ENCODE measurements around the gene IDH3G. TPM values are rescaled to one million over a fixed set of nuclear protein-coding genes. Genes with fewer than 3 reads are reported as not detected.

The IDH3G gene
- total and polyA plus RNA-seq, 2 of the 8 experiments (the other 6 are each of a cell fraction or from before 2014, with no cell fraction given): 39.4 to 66.7 TPM

DNA sequence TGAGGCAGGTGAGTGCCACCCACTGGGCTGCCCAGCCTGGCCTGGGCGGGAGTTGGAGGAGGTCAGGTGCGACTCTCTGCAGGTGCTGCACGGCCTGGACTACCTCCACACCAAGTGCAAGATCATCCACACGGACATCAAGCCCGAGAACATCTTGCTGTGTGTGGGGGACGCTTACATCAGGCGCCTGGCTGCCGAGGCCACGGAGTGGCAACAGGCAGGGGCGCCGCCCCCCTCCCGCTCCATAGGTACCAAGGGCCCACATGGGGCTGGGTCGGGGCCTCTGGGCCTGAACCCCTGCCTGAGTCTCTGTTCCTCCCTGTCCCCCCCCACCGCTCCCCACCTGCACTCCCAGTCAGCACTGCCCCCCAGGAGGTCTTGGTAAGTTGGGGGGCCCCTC lies 11.3 kb downstream of the IDH3G start:
- no peak overlapping the region for H3K23ac ChIP-seq (ENCODE audit: insufficient read length)
- no peak overlapping the region for H3K4me3 ChIP-seq (ENCODE audit: extremely low read depth in 1 of 4, insufficient read depth in 2 of 4, low read depth in 3 of 4, low read length in 4 of 4)
- no peak overlapping the region for H3K9ac ChIP-seq (replicated peaks in 1 of 4; ENCODE audit: extremely low read depth in 1 of 4, low read depth in 3 of 4, low read length in 3 of 4)
- no peak overlapping the region for H3K27ac ChIP-seq (ENCODE audit: low read depth, low read length)
- H4K5ac ChIP-seq (ENCODE audit: insufficient read length, low read depth, low read length): no peak overlapping the region
- H3K9me3 ChIP-seq (ENCODE audit: insufficient read depth in 2 of 2, low read depth in 1 of 2, low read length in 1 of 2): no peaks in the 10 kb centered on the region
- no peak overlapping the region for H4K8ac ChIP-seq (ENCODE audit: extremely low read depth, insufficient read depth, low read length)
- no peak overlapping the region for H2BK120ac ChIP-seq (replicated peaks; ENCODE audit: low read depth, low read length)
- H3K4me2 ChIP-seq (ENCODE audit: insufficient read depth in 1 of 2, low read depth in 2 of 2, low read length in 2 of 2): no peak overlapping the region
- H4K91ac ChIP-seq (replicated peaks; ENCODE audit: insufficient read length, low read length): no peak overlapping the region
- CTCF ChIA-PET (ENCODE audit: partially characterized antibody): interaction anchor here (0.6 to 2.8 kb wide), 7 partner anchors 9 to 109 kb away, joined by 3 to 14 read pairs (median 3); no protein-coding TSS in a partner anchor
- no peak overlapping the region for H2BK12ac ChIP-seq (ENCODE audit: low read depth, low read length)
- no peak for TF ChIP-seq YY1 (IDR thresholded peaks at IDR 0.05; ENCODE audit: low read depth, low read length)
- no peak overlapping the region for H2AK5ac ChIP-seq (ENCODE audit: low read depth, low read length)
- no peaks in the 10 kb centered on the region for H3K27me3 ChIP-seq (replicated peaks in 1 of 4; ENCODE audit: control insufficient read depth in 3 of 4, extremely low read depth in 1 of 4, insufficient read depth in 3 of 4, low read length in 3 of 4)
- no peak overlapping the region for H3K56ac ChIP-seq (replicated peaks; ENCODE audit: insufficient read length, low read depth, low read length)
- H3K79me1 ChIP-seq (ENCODE audit: low read depth, low read length): no peaks in the 10 kb centered on the region
- H2BK20ac ChIP-seq (ENCODE audit: low read length): no peak overlapping the region
- H2AFZ ChIP-seq (ENCODE audit: low read length): no peak overlapping the region
- no peak overlapping the region for H3K14ac ChIP-seq (ENCODE audit: insufficient read length)
- peaks cover 0 to 5% (median 0%) of the 10 kb centered on the region in 4 experiments; a peak in 2 of 8 replicates for H3K36me3 ChIP-seq (ENCODE audit: control insufficient read depth in 2 of 4, insufficient read depth in 4 of 4, low read length in 3 of 4)
- no peak overlapping the region for H2BK15ac ChIP-seq (ENCODE audit: low read length)
- POLR2A ChIA-PET (ENCODE audit: partially characterized antibody): interaction anchor here (1.0 to 1.7 kb wide), 4 partner anchors 9 to 124 kb away, joined by 3 to 10 read pairs (median 4); partner anchors contain the start of genes IDH3G and SSR4
- DNase-seq (ENCODE audit: low read depth in 1 of 2, low spot score in 2 of 2) (no peak), FAIRE-seq (no peak)
- H3K23me2 ChIP-seq (ENCODE audit: low read depth, low read length): no peaks in the 10 kb centered on the region
- no peak overlapping the region for H2BK5ac ChIP-seq (ENCODE audit: low read depth, low read length)
- peaks cover 0 to 2% of the 10 kb centered on the region in 2 experiments for H4K20me1 ChIP-seq (replicated peaks in 1 of 2; ENCODE audit: control insufficient read depth in 1 of 2, insufficient read depth in 2 of 2, low read length in 2 of 2)
- no peaks in the 10 kb centered on the region for H3K79me2 ChIP-seq (ENCODE audit: control insufficient read depth in 1 of 2, insufficient read depth in 2 of 2, low read length in 2 of 2)
- H3K4me1 ChIP-seq (replicated peaks in 1 of 4; ENCODE audit: control insufficient read depth in 3 of 4, insufficient read depth in 4 of 4, low read length in 3 of 4): no peaks in the 10 kb centered on the region
- no peak overlapping the region for H3K18ac ChIP-seq (ENCODE audit: extremely low read depth, low read length)
- H3K4ac ChIP-seq (replicated peaks; ENCODE audit: insufficient read length, low read depth, low read length): no peak overlapping the region
- WGBS, 2 experiments (ENCODE audit: extremely low coverage in 1 of 2, insufficient coverage in 1 of 2, insufficient read length in 1 of 2, insufficient replicate concordance in 2 of 2, low coverage in 1 of 2, low lambda C conversion rate in 2 of 2, missing lambda C conversion rate in 1 of 2): 100% methylated on average over 1 of the region's 14 CpGs; no CpG with 5 or more reads in 1 of the 2 experiments

All from H1 (cell line).